Measurements from ENCODE around the gene CAMK2A.

GRCh38 chr5:150286820-150287219, 2.8 kb downstream of the CAMK2A start:
- TF ChIP-seq FOXP2 (optimal IDR thresholded peaks at IDR 0.05; ENCODE audit: borderline replicate concordance, extremely low read depth, extremely low read length, insufficient read depth) (no peak), REST (IDR thresholded peaks at IDR 0.05; ENCODE audit: insufficient read depth in 1 of 2, low read depth in 2 of 2, low read length in 2 of 2) (no peak), POLR2AphosphoS5 (IDR thresholded peaks at IDR 0.05; ENCODE audit: low read depth, low read length) (no peak)

Measured in PFSK-1 (cell line).